ENCODE data around the gene ZNF839.
A peak's percentile ranks its signal among the peaks of the same experiment; 100 is the strongest.
"Not testable (repeated sequence)": the region's sequence is repeated elsewhere in the genome, so short reads cannot be mapped to it uniquely, and the experiment has no call there.

ZNF839 gene
- total RNA-seq, result 19.0 to 35.0 (median 23.3) reads per million in 4 experiments

GRCh38 chr14:102319351-102320032 lies at the start of gene ZNF839:
Gene ZNF839, plus strand, starts transcription at chr14:102319746. Its CDS starts 20 bp downstream, at chr14:102319766.
- DNase-seq, result peak; percentile 88

- no peak for DNase-seq
Observed at GRCh38 chr14:102272392-102272791, 47.2 kb upstream of the ZNF839 start.

GRCh38 chr14:102275866-102276265 lies 43.7 kb upstream of the ZNF839 start:
- DNase-seq, result no peak

GRCh38 chr14:102277874-102278630 lies 41.5 kb upstream of the ZNF839 start:
- no peak for DNase-seq

- no peak for DNase-seq
Observed at GRCh38 chr14:102278631-102278935, 41.0 kb upstream of the ZNF839 start.

- DNase-seq, result no peak
Observed at GRCh38 chr14:102279282-102279681, 40.3 kb upstream of the ZNF839 start.

- DNase-seq, result no peak
Observed at GRCh38 chr14:102279688-102280348, 39.7 kb upstream of the ZNF839 start.

GRCh38 chr14:102280376-102280962 lies 39.1 kb upstream of the ZNF839 start:
- no peak for DNase-seq

GRCh38 chr14:102282751-102283465 lies 36.6 kb upstream of the ZNF839 start:
- DNase-seq, result no peak

GRCh38 chr14:102283631-102284129 lies 35.9 kb upstream of the ZNF839 start:
- DNase-seq, result no peak

GRCh38 chr14:102285106-102285505 lies 34.4 kb upstream of the ZNF839 start:
- DNase-seq, result no peak

GRCh38 chr14:102288139-102288538 lies 31.4 kb upstream of the ZNF839 start:
- DNase-seq, result no peak

- DNase-seq, result no peak
Observed at GRCh38 chr14:102292441-102292840, 27.1 kb upstream of the ZNF839 start.

GRCh38 chr14:102293781-102294180 lies 25.8 kb upstream of the ZNF839 start:
- DNase-seq, result no peak

- DNase-seq, result no peak
Observed at GRCh38 chr14:102295270-102295669, 24.3 kb upstream of the ZNF839 start.

- DNase-seq, result no peak
Observed at GRCh38 chr14:102297436-102298170, 21.9 kb upstream of the ZNF839 start.

- not testable (repeated sequence) for DNase-seq
Observed at GRCh38 chr14:102298303-102299070, 21.1 kb upstream of the ZNF839 start.

- DNase-seq, result no peak
Observed at GRCh38 chr14:102303664-102304063, 15.9 kb upstream of the ZNF839 start.

- DNase-seq, result peak; percentile 96
Observed at GRCh38 chr14:102304611-102305506, 14.7 kb upstream of the ZNF839 start, which contains the start of gene MOK. Gene MOK, minus strand, starts transcription at chr14:102305164. Its CDS starts 196 bp downstream, at chr14:102304968.
